Measurements from ENCODE around the gene STAB1.
"Not testable (repeated sequence)": the region's sequence is repeated elsewhere in the genome, so short reads cannot be mapped to it uniquely, and the experiment has no call there.

STAB1 gene

GRCh38 chr3:52522651-52523251, 27.6 kb downstream of the STAB1 start:
- no peaks in the 10 kb centered on the region for H3K9me3 ChIP-seq (ENCODE audit: control insufficient read depth, insufficient read depth, low read length)
- H3K36me3 ChIP-seq (ENCODE audit: control insufficient read depth, insufficient read depth, low read length), result peaks cover 45% of the 10 kb centered on the region
- no peaks in the 10 kb centered on the region for H3K4me1 ChIP-seq (ENCODE audit: control insufficient read depth, insufficient read depth, low read length)
- H3K9ac ChIP-seq (ENCODE audit: low read depth, low read length), result no peak overlapping the region
- H3K27ac ChIP-seq (ENCODE audit: low read depth, low read length), result no peak overlapping the region
- peaks cover 7% of the 10 kb centered on the region; the same call in 1 of the 2 replicates for H3K27me3 ChIP-seq (ENCODE audit: control insufficient read depth, insufficient read depth, low read length)
- H3K4me3 ChIP-seq (ENCODE audit: low read depth, low read length), result no peak overlapping the region

GRCh38 chr3:52523386-52524257, 28.5 kb downstream of the STAB1 start:
- H3K9ac ChIP-seq (ENCODE audit: low read depth, low read length), result no peak overlapping the region
- peaks cover 54% of the 10 kb centered on the region for H3K36me3 ChIP-seq (ENCODE audit: control insufficient read depth, insufficient read depth, low read length)

DNA sequence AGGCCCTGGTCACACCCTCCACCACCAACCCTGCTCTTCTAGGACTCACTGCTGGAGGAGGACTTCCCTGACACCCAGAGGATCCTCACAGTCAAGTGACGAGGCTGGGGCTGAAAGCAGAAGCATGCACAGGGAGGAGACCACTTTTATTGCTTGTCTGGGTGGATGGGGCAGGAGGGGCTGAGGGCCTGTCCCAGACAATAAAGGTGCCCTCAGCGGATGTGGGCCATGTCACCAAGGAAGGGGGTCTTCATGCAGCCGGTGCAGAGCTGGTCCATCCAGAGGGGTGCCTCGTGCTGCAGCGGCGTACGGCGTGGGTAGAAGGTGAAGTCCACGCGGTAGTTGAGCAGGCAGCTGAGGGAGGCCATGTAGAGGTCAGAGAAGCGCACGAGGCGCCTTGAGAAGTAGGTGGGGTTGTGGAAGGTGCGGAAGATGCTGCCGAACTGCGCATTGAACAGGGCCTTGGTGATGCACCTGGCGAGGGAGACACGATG, 29.2 kb downstream of the STAB1 start:
- H3K27me3 ChIP-seq (ENCODE audit: control insufficient read depth, insufficient read depth, low read length), result no peaks in the 10 kb centered on the region
- H3K36me3 ChIP-seq (ENCODE audit: control insufficient read depth, insufficient read depth, low read length), result peaks cover 61% of the 10 kb centered on the region
- H3K9me3 ChIP-seq (ENCODE audit: control insufficient read depth, insufficient read depth, low read length), result no peaks in the 10 kb centered on the region
- H3K27ac ChIP-seq (ENCODE audit: low read depth, low read length), result no peak overlapping the region
- no peaks in the 10 kb centered on the region for H3K4me1 ChIP-seq (ENCODE audit: control insufficient read depth, insufficient read depth, low read length)
- no peak overlapping the region for H3K4me3 ChIP-seq (ENCODE audit: low read depth, low read length)
- no peak overlapping the region for H3K9ac ChIP-seq (ENCODE audit: low read depth, low read length)

More at GRCh38 chr3:52523386-52524257, 28.5 kb downstream of the STAB1 start:
- no peaks in the 10 kb centered on the region for H3K27me3 ChIP-seq (ENCODE audit: control insufficient read depth, insufficient read depth, low read length)
- H3K27ac ChIP-seq (ENCODE audit: low read depth, low read length), result no peak overlapping the region
- H3K4me3 ChIP-seq (ENCODE audit: low read depth, low read length), result no peak overlapping the region
- no peaks in the 10 kb centered on the region for H3K4me1 ChIP-seq (ENCODE audit: control insufficient read depth, insufficient read depth, low read length)
- no peaks in the 10 kb centered on the region for H3K9me3 ChIP-seq (ENCODE audit: control insufficient read depth, insufficient read depth, low read length)

DNA sequence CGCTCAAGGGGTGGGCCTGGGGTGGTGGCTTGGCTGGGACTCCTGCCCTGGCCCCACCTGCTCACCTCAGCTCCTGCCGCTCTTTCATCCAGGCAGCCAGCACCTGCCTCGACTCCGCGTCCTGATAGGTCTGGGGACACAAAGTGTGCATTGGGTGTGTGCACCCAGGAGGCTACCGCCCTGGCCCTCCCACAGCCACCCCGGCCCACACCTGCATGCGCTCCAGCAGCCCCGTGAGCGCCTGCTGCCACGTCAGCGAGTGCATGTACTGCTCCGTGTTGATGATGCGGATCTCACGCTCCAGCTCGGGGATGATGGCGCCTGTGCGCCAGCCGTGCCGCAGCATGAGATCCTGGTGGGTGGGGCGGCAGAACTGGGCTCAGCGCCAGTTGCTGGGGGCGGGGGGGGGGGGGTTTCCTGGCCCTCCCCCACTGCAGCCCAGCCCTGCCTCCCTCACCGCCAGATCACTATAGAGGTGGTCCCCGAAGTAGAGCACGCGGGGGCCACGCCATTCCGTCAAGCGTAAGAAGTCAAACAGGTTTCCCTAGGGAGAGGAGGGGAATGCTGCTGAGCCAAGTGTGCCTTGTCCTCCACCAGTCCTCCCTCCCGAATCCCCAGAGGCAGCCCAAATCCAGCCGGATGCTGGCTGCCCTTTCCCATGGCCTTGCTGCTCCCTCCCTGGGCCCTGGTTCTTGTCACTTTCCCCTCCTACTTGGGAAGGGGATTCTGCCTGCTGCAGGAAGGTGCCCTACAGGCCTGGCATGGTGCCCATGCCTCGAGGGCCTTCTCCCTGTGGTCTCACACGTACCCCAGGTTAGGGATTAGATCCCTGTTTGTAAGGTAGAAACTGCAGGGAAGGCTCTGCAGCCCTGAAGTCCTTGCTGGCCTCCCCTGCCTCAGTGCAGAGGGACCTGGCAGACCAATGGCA, 29.9 kb downstream of the STAB1 start:
- Histone ChIP-seq H3K9me3 (ENCODE audit: control insufficient read depth, insufficient read depth, low read length) (no peaks in the 10 kb centered on the region), H3K4me3 (ENCODE audit: low read depth, low read length) (no peak overlapping the region), H3K27ac (ENCODE audit: low read depth, low read length) (no peak overlapping the region), H3K27me3 (ENCODE audit: control insufficient read depth, insufficient read depth, low read length) (no peaks in the 10 kb centered on the region), H3K4me1 (ENCODE audit: control insufficient read depth, insufficient read depth, low read length) (no peaks in the 10 kb centered on the region), H3K36me3 (ENCODE audit: control insufficient read depth, insufficient read depth, low read length) (peaks cover 64% of the 10 kb centered on the region), H3K9ac (ENCODE audit: low read depth, low read length) (no peak overlapping the region)

GRCh38 chr3:52525680-52526561, 30.8 kb downstream of the STAB1 start:
- Histone ChIP-seq H3K4me3 (ENCODE audit: low read depth, low read length) (no peak overlapping the region), H3K36me3 (ENCODE audit: control insufficient read depth, insufficient read depth, low read length) (peaks cover 67% of the 10 kb centered on the region)

GRCh38 chr3:52526671-52527038, 31.5 kb downstream of the STAB1 start:
- peaks cover 67% of the 10 kb centered on the region for H3K36me3 ChIP-seq (ENCODE audit: control insufficient read depth, insufficient read depth, low read length)
- not testable (repeated sequence) for H3K4me3 ChIP-seq (ENCODE audit: low read depth, low read length); H3K27ac ChIP-seq (ENCODE audit: low read depth, low read length); H3K9me3 ChIP-seq (ENCODE audit: control insufficient read depth, insufficient read depth, low read length); H3K27me3 ChIP-seq (ENCODE audit: control insufficient read depth, insufficient read depth, low read length); H3K4me1 ChIP-seq (ENCODE audit: control insufficient read depth, insufficient read depth, low read length); H3K9ac ChIP-seq (ENCODE audit: low read depth, low read length)

More at GRCh38 chr3:52525680-52526561, 30.8 kb downstream of the STAB1 start:
- Histone ChIP-seq H3K9ac (ENCODE audit: low read depth, low read length) (no peak overlapping the region), H3K9me3 (ENCODE audit: control insufficient read depth, insufficient read depth, low read length) (no peaks in the 10 kb centered on the region), H3K27me3 (ENCODE audit: control insufficient read depth, insufficient read depth, low read length) (no peaks in the 10 kb centered on the region), H3K4me1 (ENCODE audit: control insufficient read depth, insufficient read depth, low read length) (no peaks in the 10 kb centered on the region), H3K27ac (ENCODE audit: low read depth, low read length) (no peak overlapping the region)

DNA sequence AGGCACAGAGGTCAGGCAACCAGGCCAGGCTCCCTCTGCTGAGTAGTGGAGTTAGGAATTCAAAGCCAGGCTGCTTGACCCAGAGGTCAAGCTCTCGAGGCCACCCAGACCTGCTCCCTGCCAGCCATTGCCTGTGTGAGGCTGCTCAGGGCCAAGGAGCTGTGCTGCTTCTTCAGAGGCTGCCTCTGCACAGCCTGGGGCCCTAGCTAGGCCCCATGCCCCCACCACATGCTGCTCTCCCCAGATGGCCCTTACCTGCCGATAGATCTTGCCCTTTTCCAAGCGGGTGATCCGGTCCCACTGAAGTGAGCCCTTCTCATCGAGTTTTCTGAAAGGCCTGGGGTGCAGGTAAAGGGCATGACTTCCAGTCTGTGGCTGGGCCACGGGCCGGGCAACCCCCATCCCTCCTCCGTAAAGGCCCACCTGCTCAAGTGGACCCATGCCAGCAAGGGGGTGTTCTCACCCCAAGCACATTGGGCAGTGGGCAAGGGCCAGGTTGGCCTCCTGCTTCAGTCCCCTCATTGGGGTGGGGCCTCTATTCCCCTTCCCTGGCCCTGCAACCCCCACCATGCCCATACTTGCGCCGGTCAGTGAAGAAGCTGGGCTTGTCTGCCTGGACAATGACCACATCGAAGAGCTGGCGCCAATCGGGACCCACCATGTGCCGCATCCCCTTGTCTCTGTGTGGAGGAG, 32.0 kb downstream of the STAB1 start:
- H3K4me3 ChIP-seq (ENCODE audit: low read depth, low read length), result no peak overlapping the region
- H3K4me1 ChIP-seq (ENCODE audit: control insufficient read depth, insufficient read depth, low read length), result peaks cover 5% of the 10 kb centered on the region
- peaks cover 71% of the 10 kb centered on the region for H3K36me3 ChIP-seq (ENCODE audit: control insufficient read depth, insufficient read depth, low read length)
- H3K27ac ChIP-seq (ENCODE audit: low read depth, low read length), result no peak overlapping the region
- no peaks in the 10 kb centered on the region for H3K27me3 ChIP-seq (ENCODE audit: control insufficient read depth, insufficient read depth, low read length)
- H3K9ac ChIP-seq (ENCODE audit: low read depth, low read length), result no peak overlapping the region
- H3K9me3 ChIP-seq (ENCODE audit: control insufficient read depth, insufficient read depth, low read length), result no peaks in the 10 kb centered on the region

- no peak overlapping the region for H3K9ac ChIP-seq (ENCODE audit: low read depth, low read length)
Measured at GRCh38 chr3:52527732-52528585, 32.8 kb downstream of the STAB1 start.

DNA sequence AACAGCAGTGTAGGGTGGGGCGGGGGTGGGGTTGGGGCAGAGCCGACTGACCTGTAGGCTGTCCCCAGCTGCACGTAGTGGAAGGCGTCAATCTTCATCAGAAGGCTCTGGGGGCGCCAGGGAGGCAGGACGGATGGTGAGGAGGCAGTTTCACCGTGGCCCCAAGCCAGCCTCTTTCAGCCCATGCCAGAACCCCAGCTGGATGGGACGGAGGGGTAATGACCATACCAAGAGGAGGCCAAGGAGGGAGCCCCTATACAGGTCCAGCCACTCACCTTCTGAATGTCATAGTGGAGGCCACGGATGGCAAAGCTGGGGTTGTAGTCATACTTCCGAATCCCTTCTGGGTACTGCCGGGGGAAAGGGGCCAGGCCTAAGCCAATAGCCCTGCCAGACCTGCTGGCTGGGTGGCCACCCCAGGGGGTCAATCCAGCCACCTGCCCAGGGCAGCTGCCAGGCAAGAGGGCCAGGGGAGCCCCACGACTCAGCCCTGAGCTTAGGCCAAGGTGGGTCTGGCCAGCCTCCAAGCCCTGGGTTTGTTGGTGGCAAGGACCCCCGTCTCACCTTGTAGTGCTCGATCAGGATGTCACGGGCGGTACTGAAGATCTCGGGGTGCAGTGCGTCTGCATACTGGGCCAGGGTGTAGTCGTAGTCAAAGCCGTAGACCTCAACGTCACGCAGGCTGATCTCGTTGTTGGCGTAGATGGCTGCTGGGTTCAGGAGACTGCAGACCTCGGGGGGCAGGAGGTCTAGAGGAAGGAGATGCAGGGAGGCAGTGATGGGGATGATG, 33.6 kb downstream of the STAB1 start:
- H3K4me1 ChIP-seq (ENCODE audit: control insufficient read depth, insufficient read depth, low read length), result peaks cover 9% of the 10 kb centered on the region
- H3K27ac ChIP-seq (ENCODE audit: low read depth, low read length), result no peak overlapping the region
- H3K36me3 ChIP-seq (ENCODE audit: control insufficient read depth, insufficient read depth, low read length), result peaks cover 65% of the 10 kb centered on the region
- no peak overlapping the region for H3K9ac ChIP-seq (ENCODE audit: low read depth, low read length)
- H3K27me3 ChIP-seq (ENCODE audit: control insufficient read depth, insufficient read depth, low read length), result no peaks in the 10 kb centered on the region
- H3K4me3 ChIP-seq (ENCODE audit: low read depth, low read length), result no peak overlapping the region
- no peaks in the 10 kb centered on the region for H3K9me3 ChIP-seq (ENCODE audit: control insufficient read depth, insufficient read depth, low read length)

More at GRCh38 chr3:52527732-52528585, 32.8 kb downstream of the STAB1 start:
- Histone ChIP-seq H3K4me1 (ENCODE audit: control insufficient read depth, insufficient read depth, low read length) (peaks cover 9% of the 10 kb centered on the region), H3K27ac (ENCODE audit: low read depth, low read length) (no peak overlapping the region), H3K27me3 (ENCODE audit: control insufficient read depth, insufficient read depth, low read length) (no peaks in the 10 kb centered on the region), H3K9me3 (ENCODE audit: control insufficient read depth, insufficient read depth, low read length) (no peaks in the 10 kb centered on the region), H3K36me3 (ENCODE audit: control insufficient read depth, insufficient read depth, low read length) (peaks cover 71% of the 10 kb centered on the region), H3K4me3 (ENCODE audit: low read depth, low read length) (no peak overlapping the region)
